ENCODE measurements around the gene NIPBL.

- no peak for TF ChIP-seq HDAC6 (IDR thresholded peaks at IDR 0.05; ENCODE audit: low read depth, low read length)
- no peak for TF ChIP-seq SIN3A (conservative IDR thresholded peaks at IDR 0.05 in 1 of 2, IDR thresholded peaks at IDR 0.05 in 1 of 2; ENCODE audit: low read depth in 1 of 2, low read length in 2 of 2)
- TF ChIP-seq, protein P1, sequence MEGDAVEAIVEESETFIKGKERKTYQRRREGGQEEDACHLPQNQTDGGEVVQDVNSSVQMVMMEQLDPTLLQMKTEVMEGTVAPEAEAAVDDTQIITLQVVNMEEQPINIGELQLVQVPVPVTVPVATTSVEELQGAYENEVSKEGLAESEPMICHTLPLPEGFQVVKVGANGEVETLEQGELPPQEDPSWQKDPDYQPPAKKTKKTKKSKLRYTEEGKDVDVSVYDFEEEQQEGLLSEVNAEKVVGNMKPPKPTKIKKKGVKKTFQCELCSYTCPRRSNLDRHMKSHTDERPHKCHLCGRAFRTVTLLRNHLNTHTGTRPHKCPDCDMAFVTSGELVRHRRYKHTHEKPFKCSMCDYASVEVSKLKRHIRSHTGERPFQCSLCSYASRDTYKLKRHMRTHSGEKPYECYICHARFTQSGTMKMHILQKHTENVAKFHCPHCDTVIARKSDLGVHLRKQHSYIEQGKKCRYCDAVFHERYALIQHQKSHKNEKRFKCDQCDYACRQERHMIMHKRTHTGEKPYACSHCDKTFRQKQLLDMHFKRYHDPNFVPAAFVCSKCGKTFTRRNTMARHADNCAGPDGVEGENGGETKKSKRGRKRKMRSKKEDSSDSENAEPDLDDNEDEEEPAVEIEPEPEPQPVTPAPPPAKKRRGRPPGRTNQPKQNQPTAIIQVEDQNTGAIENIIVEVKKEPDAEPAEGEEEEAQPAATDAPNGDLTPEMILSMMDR (IDR thresholded peaks at IDR 0.05; ENCODE audit: control extremely low read depth in 1 of 3, insufficient read depth in 1 of 3, low read depth in 1 of 3, low read length in 3 of 3): no peak
- TF ChIP-seq EZH2 (IDR thresholded peaks at IDR 0.05; ENCODE audit: low read depth, low read length, severe bottlenecking): no peak
- no peak for TF ChIP-seq RFX5 (IDR thresholded peaks at IDR 0.05; ENCODE audit: borderline replicate concordance, low read depth, low read length)
- no peak for TF ChIP-seq CBX8 (IDR thresholded peaks at IDR 0.05; ENCODE audit: borderline replicate concordance, low read depth, low read length)
- TF ChIP-seq ATF2 (IDR thresholded peaks at IDR 0.05; ENCODE audit: low read length): no peak
- TF ChIP-seq MAFK (IDR thresholded peaks at IDR 0.05; ENCODE audit: low read depth, low read length): no peak
- TF ChIP-seq ZNF274 (IDR thresholded peaks at IDR 0.05; ENCODE audit: borderline replicate concordance, extremely low read depth, low read length): no peak
- TF ChIP-seq NANOG (IDR thresholded peaks at IDR 0.05; ENCODE audit: insufficient read depth, low read depth, low read length, poor library complexity, severe bottlenecking): no peak
- TF ChIP-seq POLR2A (IDR thresholded peaks at IDR 0.05; ENCODE audit: control extremely low read depth in 1 of 2, low read depth in 2 of 2, low read length in 2 of 2): no peak
- no peak for TF ChIP-seq BRCA1 (IDR thresholded peaks at IDR 0.05; ENCODE audit: low read depth, low read length)
Measured at GRCh38 chr5:36978196-36978595, 101.6 kb downstream of the NIPBL start.

Data from H1 (cell line).